Activated CD4-positive, alpha-beta T cell treated with anti-CD3 and anti-CD28 coated beads for 36 hours (primary cell): ENCODE data around the gene TMC2. TPM values are rescaled to one million over a fixed set of nuclear protein-coding genes. Genes with fewer than 3 reads are reported as not detected.

Experiments
- ATAC-seq: fragments of 200-7000 bp; cut with Tn5 transposase; one replicate; pipeline ENCODE4 v1.10.0; 2021; ENCODE audit warnings: mild to moderate bottlenecking, moderate library complexity
- CTCF ChIA-PET: fragments of 350-600 bp; sonication (Branson Sonifier 250); formaldehyde crosslinking; loops from one replicate; lab custom pipeline; 2021; ENCODE audit warnings: antibody characterized with exemption; lab: Charles Lee
- POLR2A ChIA-PET: fragments of 350-600 bp; sonication (Branson Sonifier 250); formaldehyde crosslinking; loops from one replicate; lab custom pipeline; 2021; ENCODE audit warnings: antibody characterized with exemption, inconsistent platforms; lab: Charles Lee
- DNase-seq: peaks from one replicate; pipeline ENCODE4 v3.0.0-alpha.2; 2020
- H3K27ac Mint-ChIP-seq: one replicate; pipeline ENCODE4 v1.8.0; 2021; ENCODE audit warnings: mixed read lengths
- H3K27me3 Mint-ChIP-seq: one replicate; pipeline ENCODE4 v1.8.0; 2021; ENCODE audit warnings: mixed read lengths
- H3K36me3 Mint-ChIP-seq: one replicate; pipeline ENCODE4 v1.8.0; 2021; ENCODE audit warnings: low read depth, mixed read lengths
- H3K4me1 Mint-ChIP-seq: one replicate; pipeline ENCODE4 v1.8.0; 2021; ENCODE audit warnings: mixed read lengths
- H3K4me3 Mint-ChIP-seq: one replicate; pipeline ENCODE4 v1.8.0; 2021; ENCODE audit warnings: mild to moderate bottlenecking, moderate library complexity, mixed read lengths
- H3K9me3 Mint-ChIP-seq: one replicate; pipeline ENCODE4 v1.8.0; 2021; ENCODE audit warnings: low read depth, mixed read lengths
- intact Hi-C, 2 experiments: fragments of 100-400 bp; cut with DNase I in 1 of 2; cut with micrococcal nuclease in 1 of 2; formaldehyde crosslinking; loops; one replicate each; pipeline versions ENCODE4 v1.14.2 to v1.15.1; 2022 to 2024; cut with DNase I, micrococcal nuclease
- total RNA-seq, 2 experiments: library from RNA; stranded (reverse); gene quantifications; one replicate each; pipeline ENCODE4 v1.2.3, GENCODE V29; 2021

TMC2 gene
- total RNA-seq, 2 experiments from 2014 or later: not detected

DNA sequence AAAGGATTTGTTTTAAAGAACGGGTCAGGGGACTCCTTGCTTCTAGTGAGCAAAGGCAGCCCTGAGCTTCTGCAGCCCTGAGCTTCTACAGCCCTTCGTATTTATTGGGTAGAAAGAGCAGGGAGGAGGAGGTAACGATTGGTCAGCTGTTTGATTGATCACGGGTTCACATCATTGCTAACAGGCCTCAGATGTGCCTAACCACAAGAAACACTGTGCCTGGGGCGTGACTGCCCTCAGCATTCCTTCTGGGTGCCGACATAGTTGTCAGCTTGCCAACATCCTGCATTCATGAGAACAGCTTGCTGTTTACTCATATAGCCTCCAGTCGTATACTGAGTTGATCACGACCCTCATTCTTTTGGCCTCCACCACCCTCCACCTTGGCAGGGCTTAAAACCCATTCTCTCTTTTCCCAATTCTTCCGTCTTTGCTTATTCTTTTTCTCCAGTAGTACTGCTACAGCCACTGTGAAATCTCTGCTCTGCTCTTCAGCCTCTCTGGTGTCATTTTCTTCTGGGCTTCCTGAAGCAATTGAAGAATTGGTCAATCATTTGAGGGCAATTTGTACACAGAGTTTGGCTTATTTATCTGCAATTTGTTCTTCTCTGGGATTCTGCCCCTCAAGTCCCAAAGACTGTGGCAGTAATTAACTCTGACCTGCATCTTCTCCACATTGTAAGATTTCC lies 90.6 kb downstream of the TMC2 start:
- Mint-ChIP-seq H3K9me3 (peaks cover 10% of the 10 kb centered on the region), H3K4me3 (no peak overlapping the region), H3K36me3 (no peaks in the 10 kb centered on the region), H3K27ac (no peak overlapping the region), H3K27me3 (peaks cover 17% of the 10 kb centered on the region), H3K4me1 (no peaks in the 10 kb centered on the region)
- CTCF ChIA-PET: interaction anchor here (1.1 to 1.6 kb wide), 2 partner anchors 12 to 18 kb away, joined by 3 to 4 read pairs; no protein-coding TSS in a partner anchor
- POLR2A ChIA-PET: no interaction called here
- no peak for DNase-seq
- no peak for ATAC-seq
- intact Hi-C loops: no loop called here

DNA sequence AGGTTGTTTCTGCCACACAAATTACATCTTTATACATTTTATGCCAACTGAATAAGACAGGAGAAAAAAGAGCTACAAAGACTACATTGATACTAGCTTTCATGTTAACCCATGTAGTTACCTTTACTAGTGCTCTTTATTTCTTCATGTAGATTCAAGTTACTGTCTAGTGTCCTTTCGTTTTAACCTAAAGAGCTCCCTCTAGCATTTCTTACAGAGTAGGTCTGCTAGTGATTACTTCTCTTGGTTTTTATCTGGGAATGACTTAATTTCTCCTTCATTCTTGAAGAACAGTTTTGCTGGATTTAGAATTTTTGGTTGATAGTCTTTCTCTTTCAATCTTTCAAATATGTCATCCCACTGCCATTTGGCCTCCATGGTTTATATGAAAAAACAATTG lies 94.9 kb downstream of the TMC2 start:
- Mint-ChIP-seq H3K4me1 (no peaks in the 10 kb centered on the region), H3K36me3 (no peaks in the 10 kb centered on the region), H3K4me3 (no peak overlapping the region), H3K9me3 (peaks cover 9% of the 10 kb centered on the region), H3K27me3 (peaks cover 20% of the 10 kb centered on the region), H3K27ac (no peak overlapping the region)
- no peak for DNase-seq
- ChIA-PET POLR2A (no interaction called here), CTCF (interaction anchor here (0.6 to 1.2 kb wide), 3 partner anchors 21 to 110 kb away, joined by 3 read pairs; partner anchors contain the start of gene NOP56)
- no peak for ATAC-seq
- intact Hi-C loops: no loop called here

DNA sequence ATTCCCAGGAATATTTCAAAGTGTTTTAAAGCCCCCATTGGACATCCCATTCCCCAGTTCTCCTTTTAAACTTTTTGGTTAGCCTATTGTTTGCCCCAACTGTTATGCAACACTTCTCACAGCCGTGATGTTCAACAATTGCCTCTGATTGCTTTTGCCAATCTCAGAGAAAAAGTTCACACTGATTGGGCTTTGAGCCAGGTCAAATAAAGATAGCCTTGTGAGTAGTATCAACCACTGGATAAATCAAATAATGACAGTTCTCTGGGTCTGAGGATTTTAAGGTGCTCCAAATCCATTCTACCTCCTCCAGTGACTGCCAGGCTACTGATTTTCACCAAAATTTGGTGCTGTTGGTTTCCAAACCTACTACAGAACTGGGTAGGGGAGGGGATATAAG lies 97.0 kb downstream of the TMC2 start:
- no peaks in the 10 kb centered on the region for H3K9me3 Mint-ChIP-seq
- no peak overlapping the region for H3K27ac Mint-ChIP-seq
- POLR2A ChIA-PET: no interaction called here
- DNase-seq (no peak), ATAC-seq (no peak)
- CTCF ChIA-PET: interaction anchor here (0.5 to 1.4 kb wide), 3 partner anchors 12 to 24 kb away, joined by 3 read pairs; no protein-coding TSS in a partner anchor
- no peaks in the 10 kb centered on the region for H3K36me3 Mint-ChIP-seq
- peaks cover 16% of the 10 kb centered on the region for H3K27me3 Mint-ChIP-seq
- no peaks in the 10 kb centered on the region for H3K4me1 Mint-ChIP-seq
- intact Hi-C loops: no loop called here
- H3K4me3 Mint-ChIP-seq: no peak overlapping the region

GRCh38 chr20:2637246-2637645 lies 100.9 kb downstream of the TMC2 start:
- ATAC-seq (no peak), DNase-seq (no peak)
- intact Hi-C loops: no loop called here
- Mint-ChIP-seq H3K4me1 (no peaks in the 10 kb centered on the region), H3K27me3 (peaks cover 6% of the 10 kb centered on the region), H3K4me3 (no peak overlapping the region), H3K9me3 (no peaks in the 10 kb centered on the region), H3K36me3 (no peaks in the 10 kb centered on the region), H3K27ac (no peak overlapping the region)
- POLR2A ChIA-PET: no interaction called here
- CTCF ChIA-PET: interaction anchor here (0.6 to 2.9 kb wide), 5 partner anchors 10 to 565 kb away, joined by 3 to 16 read pairs (median 3); no protein-coding TSS in a partner anchor

GRCh38 chr20:2640260-2640659 lies 103.9 kb downstream of the TMC2 start:
- ChIA-PET POLR2A (no interaction called here), CTCF (interaction anchor here (0.9 kb wide), 1 partner anchor 86 kb away, joined by 3 read pairs; no protein-coding TSS in a partner anchor)
- H3K27ac Mint-ChIP-seq: no peak overlapping the region
- peaks cover 2% of the 10 kb centered on the region for H3K27me3 Mint-ChIP-seq
- intact Hi-C loops: no loop called here
- ATAC-seq (no peak), DNase-seq (no peak)
- H3K4me1 Mint-ChIP-seq: peaks cover 3% of the 10 kb centered on the region
- no peak overlapping the region for H3K4me3 Mint-ChIP-seq
- peaks cover 4% of the 10 kb centered on the region for H3K36me3 Mint-ChIP-seq
- no peaks in the 10 kb centered on the region for H3K9me3 Mint-ChIP-seq

DNA sequence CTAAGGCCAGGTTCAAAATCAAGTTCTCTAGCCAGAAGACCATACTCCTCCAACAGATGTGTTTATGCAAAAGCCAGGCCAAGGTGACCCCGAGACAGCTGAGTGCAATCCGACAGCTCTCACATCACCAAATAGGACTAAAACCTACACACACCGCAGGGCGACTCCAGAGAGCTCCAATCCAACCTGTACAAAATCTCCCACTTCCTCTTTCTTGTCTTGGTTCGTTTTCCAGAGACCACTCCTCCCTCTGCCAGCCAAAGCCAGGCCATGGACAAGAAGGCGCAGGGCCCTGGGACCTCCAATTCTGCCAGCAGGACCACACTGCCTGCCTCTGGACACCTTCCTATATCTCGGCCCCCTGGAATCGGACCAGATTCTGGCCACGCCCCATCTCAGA lies 104.5 kb downstream of the TMC2 start:
- ChIA-PET CTCF (interaction anchor here (0.6 to 1.5 kb wide), 3 partner anchors 11 to 409 kb away, joined by 3 read pairs; no protein-coding TSS in a partner anchor), POLR2A (no interaction called here)
- intact Hi-C loops: no loop called here
- peaks cover 3% of the 10 kb centered on the region for H3K4me1 Mint-ChIP-seq
- peaks cover 4% of the 10 kb centered on the region for H3K36me3 Mint-ChIP-seq
- DNase-seq (no peak), ATAC-seq (no peak)
- no peak overlapping the region for H3K4me3 Mint-ChIP-seq
- no peaks in the 10 kb centered on the region for H3K9me3 Mint-ChIP-seq
- H3K27me3 Mint-ChIP-seq: peaks cover 2% of the 10 kb centered on the region
- H3K27ac Mint-ChIP-seq: no peak overlapping the region

GRCh38 chr20:2643708-2644107 lies 107.3 kb downstream of the TMC2 start:
- DNase-seq: no peak
- Mint-ChIP-seq H3K27me3 (no peaks in the 10 kb centered on the region), H3K4me3 (no peak overlapping the region), H3K27ac (no peak overlapping the region), H3K36me3 (peaks cover 4% of the 10 kb centered on the region), H3K4me1 (peaks cover 8% of the 10 kb centered on the region), H3K9me3 (no peaks in the 10 kb centered on the region)
- intact Hi-C loops: no loop called here
- ChIA-PET POLR2A (no interaction called here), CTCF (interaction anchor here (0.6 to 2.8 kb wide), 3 partner anchors 123 to 257 kb away, joined by 3 to 13 read pairs (median 4); no protein-coding TSS in a partner anchor)
- ATAC-seq: peak; percentile 61

- H3K36me3 Mint-ChIP-seq: peaks cover 43% of the 10 kb centered on the region
- DNase-seq (peak; percentile 95), ATAC-seq (peak; percentile 84)
- peak within 1 kb of the TSS; percentile 87 for H3K4me3 Mint-ChIP-seq
- POLR2A ChIA-PET: interaction anchor here (0.6 to 2.9 kb wide), 15 partner anchors 12 to 1092 kb away, joined by 3 to 19 read pairs (median 4); partner anchors contain the start of genes IDH3B, SNRPB and ZNF343
- intact Hi-C loops: loop anchor here (1.0 to 5.0 kb wide), 10 partner anchors 12 to 819 kb away; partner anchors contain the start of genes IDH3B (in 2 of the 2), SNRPB (in 2 of the 2), ATRN (in 1 of the 2) and DNAAF9 (in 1 of the 2)
- no peaks in the 10 kb centered on the region for H3K27me3 Mint-ChIP-seq
- peaks cover 40% of the 10 kb centered on the region for H3K4me1 Mint-ChIP-seq
- no peaks in the 10 kb centered on the region for H3K9me3 Mint-ChIP-seq
- CTCF ChIA-PET: interaction anchor here (0.6 to 2.1 kb wide), 9 partner anchors 11 to 988 kb away, joined by 3 to 24 read pairs (median 3); partner anchors contain the start of gene SNRPB
- peak within 1 kb of the TSS; percentile 90 for H3K27ac Mint-ChIP-seq
These were observed 115.7 kb downstream of the TMC2 start, which contains the start of gene NOP56 for GRCh38 chr20:2651772-2652723. Gene NOP56 (plus strand): TSS chr20:2652632. CDS start chr20:2652661, 29 bp downstream.

- Mint-ChIP-seq H3K4me1 (peaks cover 42% of the 10 kb centered on the region), H3K27me3 (no peaks in the 10 kb centered on the region), H3K9me3 (no peaks in the 10 kb centered on the region), H3K4me3 (peak overlapping the region; percentile 87), H3K27ac (peak overlapping the region; percentile 89), H3K36me3 (peaks cover 52% of the 10 kb centered on the region)
- ATAC-seq: peak; percentile 45
- CTCF ChIA-PET: interaction anchor here (0.7 to 2.1 kb wide), 4 partner anchors 8 to 131 kb away, joined by 3 to 24 read pairs (median 6); no protein-coding TSS in a partner anchor
- POLR2A ChIA-PET: interaction anchor here (0.6 to 2.9 kb wide), 10 partner anchors 11 to 1093 kb away, joined by 3 to 19 read pairs (median 5); partner anchors contain the start of genes IDH3B and SNRPB
- intact Hi-C loops: loop anchor here (1.0 to 5.0 kb wide), 10 partner anchors 11 to 818 kb away; partner anchors contain the start of genes IDH3B (in 2 of the 2), SNRPB (in 2 of the 2), ATRN (in 1 of the 2) and DNAAF9 (in 1 of the 2)
- DNase-seq: no peak
These were observed 116.6 kb downstream of the TMC2 start for GRCh38 chr20:2652724-2653555.
